ENCODE measurements around the gene CELF2. TPM values are rescaled to one million over a fixed set of nuclear protein-coding genes. Genes with fewer than 3 reads are reported as not detected.

Gene CELF2
- total RNA-seq, 3 donors from 2014 or later, result 40.0 to 178 (median 45.6) TPM

DNA sequence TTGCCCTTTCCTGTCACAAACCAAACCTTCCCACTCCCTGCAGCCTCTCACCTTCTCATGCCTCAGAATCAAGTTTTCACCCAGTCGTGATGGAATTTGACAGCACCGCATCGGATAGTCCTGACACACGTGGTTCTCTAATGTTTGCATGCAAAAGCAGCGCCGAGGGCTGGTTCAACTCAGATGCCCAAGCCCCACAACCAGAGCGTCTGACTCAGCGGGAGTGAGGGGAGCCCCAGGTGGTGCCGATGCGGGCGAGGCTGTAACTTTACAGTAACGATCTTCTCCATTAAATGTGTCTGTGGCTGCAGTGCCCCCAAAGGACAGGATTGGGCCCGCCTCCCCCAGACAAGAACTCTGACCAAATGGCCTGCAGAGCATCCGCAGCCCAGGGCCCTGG lies 284.5 kb downstream of the CELF2 start:
- no peaks in the 10 kb centered on the region for H3K27me3 ChIP-seq
- no peaks in the 10 kb centered on the region for H3K4me1 ChIP-seq
- intact Hi-C loops (cut with DNase I; ENCODE audit: low total_unique reads), result no loop called here
- no peak overlapping the region for H3K27ac ChIP-seq
- DNase-seq (ENCODE audit: low spot score in 2 of 2), result no peak
- TF ChIP-seq, protein P1, sequence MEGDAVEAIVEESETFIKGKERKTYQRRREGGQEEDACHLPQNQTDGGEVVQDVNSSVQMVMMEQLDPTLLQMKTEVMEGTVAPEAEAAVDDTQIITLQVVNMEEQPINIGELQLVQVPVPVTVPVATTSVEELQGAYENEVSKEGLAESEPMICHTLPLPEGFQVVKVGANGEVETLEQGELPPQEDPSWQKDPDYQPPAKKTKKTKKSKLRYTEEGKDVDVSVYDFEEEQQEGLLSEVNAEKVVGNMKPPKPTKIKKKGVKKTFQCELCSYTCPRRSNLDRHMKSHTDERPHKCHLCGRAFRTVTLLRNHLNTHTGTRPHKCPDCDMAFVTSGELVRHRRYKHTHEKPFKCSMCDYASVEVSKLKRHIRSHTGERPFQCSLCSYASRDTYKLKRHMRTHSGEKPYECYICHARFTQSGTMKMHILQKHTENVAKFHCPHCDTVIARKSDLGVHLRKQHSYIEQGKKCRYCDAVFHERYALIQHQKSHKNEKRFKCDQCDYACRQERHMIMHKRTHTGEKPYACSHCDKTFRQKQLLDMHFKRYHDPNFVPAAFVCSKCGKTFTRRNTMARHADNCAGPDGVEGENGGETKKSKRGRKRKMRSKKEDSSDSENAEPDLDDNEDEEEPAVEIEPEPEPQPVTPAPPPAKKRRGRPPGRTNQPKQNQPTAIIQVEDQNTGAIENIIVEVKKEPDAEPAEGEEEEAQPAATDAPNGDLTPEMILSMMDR (IDR thresholded peaks at IDR 0.05), result no peak
- TF ChIP-seq POLR2AphosphoS5 (IDR thresholded peaks at IDR 0.05), result no peak
- TF ChIP-seq POLR2A (IDR thresholded peaks at IDR 0.05), result no peak
- H3K36me3 ChIP-seq, result no peaks in the 10 kb centered on the region
- no peak overlapping the region for H3K4me3 ChIP-seq
- peaks cover 5 to 8% of the 10 kb centered on the region in 2 donors for H3K9me3 ChIP-seq

DNA sequence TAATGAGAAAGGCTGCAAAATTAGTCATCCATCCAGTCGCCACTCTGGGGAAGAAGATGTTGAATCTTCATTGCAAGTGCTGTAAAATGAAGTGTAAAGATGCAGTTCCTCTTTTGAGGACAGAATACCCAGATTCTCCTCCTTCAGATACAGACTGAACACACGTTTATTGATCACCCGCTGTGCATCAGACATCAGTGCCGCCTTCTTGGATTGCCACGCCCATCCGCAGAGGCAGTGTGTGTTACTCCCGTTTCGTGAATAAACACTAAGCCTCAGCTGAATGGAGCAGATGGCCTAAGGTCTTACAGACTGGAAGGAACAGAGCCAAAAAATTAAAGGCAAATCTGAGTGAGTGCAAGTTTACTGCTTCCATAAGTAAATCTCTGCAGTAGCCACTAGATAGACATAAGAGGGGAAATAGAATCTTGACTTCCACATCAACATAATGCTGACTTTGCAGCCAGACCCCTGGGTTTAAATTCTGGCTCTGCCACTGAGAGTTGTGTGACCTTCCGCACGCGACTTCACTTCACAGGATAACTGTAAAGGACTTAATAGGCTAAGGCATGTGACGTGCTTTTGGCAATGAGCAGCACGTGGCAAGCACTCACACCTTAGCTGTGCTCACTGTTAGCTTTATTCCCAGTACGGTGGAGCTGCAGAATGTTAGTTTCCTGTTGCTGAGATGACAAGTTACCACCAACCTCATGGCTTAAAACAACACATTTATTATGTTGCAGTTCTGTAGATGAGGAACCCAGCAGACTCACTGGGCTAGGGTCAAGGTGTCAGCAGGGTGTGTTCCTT lies 285.9 kb downstream of the CELF2 start:
- Histone ChIP-seq H3K27ac (no peak overlapping the region), H3K4me3 (no peak overlapping the region), H3K36me3 (no peaks in the 10 kb centered on the region), H3K9me3 (peaks cover 16 to 19% of the 10 kb centered on the region in 2 donors), H3K27me3 (no peaks in the 10 kb centered on the region), H3K4me1 (no peaks in the 10 kb centered on the region)
- no peak for DNase-seq (ENCODE audit: low spot score in 2 of 2)
- TF ChIP-seq, protein P1 (IDR thresholded peaks at IDR 0.05), result no peak
- no peak for TF ChIP-seq POLR2AphosphoS5 (IDR thresholded peaks at IDR 0.05)
- TF ChIP-seq POLR2A (IDR thresholded peaks at IDR 0.05), result no peak
- intact Hi-C loops (cut with DNase I; ENCODE audit: low total_unique reads), result no loop called here

DNA sequence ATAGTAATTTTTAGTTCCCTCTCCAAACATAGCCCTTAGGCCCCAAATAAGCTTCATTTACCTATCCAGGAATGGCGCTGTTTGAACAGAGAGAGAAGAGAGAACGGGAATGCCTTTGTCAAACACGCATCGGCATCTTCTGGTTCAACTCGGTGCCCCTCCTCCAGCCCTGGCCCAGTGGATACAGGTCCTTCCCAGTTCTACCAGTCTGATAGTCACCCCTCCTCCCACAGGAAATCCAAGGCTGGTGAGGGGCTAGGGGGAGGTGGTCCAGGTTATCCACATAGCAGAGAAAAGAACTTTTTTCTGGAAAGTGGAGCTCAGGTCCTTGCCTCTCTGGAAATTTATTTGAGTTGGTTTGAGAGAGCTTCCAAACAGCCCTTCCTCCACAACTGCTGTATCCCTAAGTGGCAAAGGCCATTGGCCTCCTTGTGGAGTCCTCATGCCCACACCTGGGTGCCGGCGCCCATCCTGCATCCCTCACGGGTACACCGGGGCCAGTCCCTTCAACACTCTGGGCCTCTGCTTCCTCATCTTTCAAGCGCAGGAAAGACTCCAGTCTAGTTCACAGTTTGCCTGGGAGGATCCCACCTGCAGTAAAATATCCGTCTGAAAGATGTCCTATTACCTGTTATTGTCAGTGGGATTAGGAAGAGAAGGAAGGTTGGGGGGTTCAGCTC lies 287.4 kb downstream of the CELF2 start:
- no peak for TF ChIP-seq POLR2AphosphoS5 (IDR thresholded peaks at IDR 0.05)
- no peak for TF ChIP-seq POLR2A (IDR thresholded peaks at IDR 0.05)
- TF ChIP-seq, protein P1 (IDR thresholded peaks at IDR 0.05), result no peak
- H3K27me3 ChIP-seq, result no peaks in the 10 kb centered on the region
- no peak overlapping the region for H3K27ac ChIP-seq
- no peak for DNase-seq (ENCODE audit: low spot score in 2 of 2)
- no peak overlapping the region for H3K4me3 ChIP-seq
- intact Hi-C loops (cut with DNase I; ENCODE audit: low total_unique reads), result loop anchor here (5.0 kb wide), 1 partner anchor 893 kb away; no protein-coding TSS in a partner anchor
- H3K4me1 ChIP-seq, result no peaks in the 10 kb centered on the region
- no peaks in the 10 kb centered on the region for H3K36me3 ChIP-seq
- peaks cover 16 to 27% of the 10 kb centered on the region in 2 donors for H3K9me3 ChIP-seq

DNA sequence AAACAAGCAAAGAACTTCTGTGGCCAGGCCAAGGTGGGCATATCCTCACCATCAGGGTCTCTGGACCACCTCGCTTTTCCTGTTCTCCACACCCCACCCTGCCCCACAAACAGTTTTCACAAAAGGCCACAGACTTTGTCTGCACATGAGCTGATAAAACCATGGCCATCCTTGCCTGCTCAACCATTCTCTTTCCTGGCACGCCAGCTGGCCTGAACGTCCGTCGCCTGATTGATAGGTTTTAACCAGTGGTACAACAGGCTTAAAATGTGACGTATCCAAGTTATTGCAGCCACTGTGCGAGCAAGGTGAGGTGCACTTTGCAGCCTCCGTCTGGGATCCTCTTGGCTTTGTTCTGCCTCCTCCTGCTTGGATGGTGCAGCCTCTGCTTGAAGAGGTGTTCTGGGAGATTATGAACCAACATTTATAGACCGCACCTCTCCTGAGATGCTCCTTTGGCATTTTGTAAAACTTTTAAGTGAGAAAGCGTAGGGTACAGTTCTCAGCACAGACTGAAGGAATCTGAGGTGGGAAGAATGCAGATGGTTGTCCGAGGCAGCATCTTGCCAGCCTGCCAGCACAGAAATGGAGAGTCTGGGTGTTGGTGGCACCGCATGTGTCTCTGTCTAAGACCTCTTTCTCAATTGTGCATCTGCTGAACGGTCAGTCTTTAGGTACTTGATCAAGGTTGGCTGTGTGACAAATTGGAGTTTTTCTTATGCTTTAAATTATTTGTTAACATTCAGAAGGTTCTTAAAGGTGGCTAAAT lies 288.3 kb downstream of the CELF2 start:
- Histone ChIP-seq H3K9me3 (peaks cover 16 to 27% of the 10 kb centered on the region in 2 donors), H3K4me1 (no peaks in the 10 kb centered on the region), H3K27ac (no peak overlapping the region), H3K4me3 (no peak overlapping the region), H3K36me3 (no peaks in the 10 kb centered on the region), H3K27me3 (no peaks in the 10 kb centered on the region)
- TF ChIP-seq POLR2AphosphoS5 (IDR thresholded peaks at IDR 0.05), result no peak
- TF ChIP-seq, protein P1 (IDR thresholded peaks at IDR 0.05), result no peak
- no peak for TF ChIP-seq POLR2A (IDR thresholded peaks at IDR 0.05)
- intact Hi-C loops (cut with DNase I; ENCODE audit: low total_unique reads), result loop anchor here (5.0 kb wide), 1 partner anchor 894 kb away; no protein-coding TSS in a partner anchor
- no peak for DNase-seq (ENCODE audit: low spot score in 2 of 2)
